H1 (cell line): ENCODE data around the gene RASGRF1. TPM values are rescaled to one million over a fixed set of nuclear protein-coding genes. Genes with fewer than 3 reads are reported as not detected.

Source experiments
- CTCF ChIA-PET: fragments of 300-600 bp; sonication (Branson Sonifier 250); formaldehyde crosslinking; loops from one replicate; lab custom pipeline; 2021; ENCODE audit not compliant: partially characterized antibody; lab: Charles Lee
- POLR2A ChIA-PET: fragments of 300-600 bp; sonication (Branson Sonifier 250); formaldehyde crosslinking; loops from one replicate; lab custom pipeline; 2021; ENCODE audit warnings: inconsistent platforms; ENCODE audit not compliant: partially characterized antibody; lab: Charles Lee
- DNase-seq, 2 experiments: peaks; one replicate each; pipeline versions ENCODE4 v3.0.0 to v3.0.0-alpha.2; 2010 to 2022; ENCODE audit warnings: low spot score in 2 of 2, low read depth in 1 of 2, mixed read lengths in 1 of 2
- FAIRE-seq: peaks from 2 replicates; lab custom pipeline; 2011; peaks lifted over from hg19 to GRCh38; lab: Jason Lieb, UNC
- H2AFZ ChIP-seq: 2 replicates; pipeline ENCODE4 v1.8.1; 2012; ENCODE audit warnings: low read length, inconsistent platforms
- H2AK5ac ChIP-seq: 2 replicates; pipeline ENCODE4 v1.6.1; 2013; ENCODE audit warnings: low read depth, low read length
- H2BK120ac ChIP-seq: replicated peaks from 2 replicates; pipeline ENCODE3; 2013; ENCODE audit warnings: low read depth, low read length, inconsistent platforms
- H2BK12ac ChIP-seq: 2 replicates; pipeline ENCODE4 v1.6.1; 2013; ENCODE audit warnings: low read depth, low read length
- H2BK15ac ChIP-seq: 2 replicates; pipeline ENCODE4 v1.6.1; 2013; ENCODE audit warnings: low read length
- H2BK20ac ChIP-seq: 2 replicates; pipeline ENCODE4 v1.6.1; 2013; ENCODE audit warnings: low read length
- H2BK5ac ChIP-seq: 2 replicates; pipeline ENCODE4 v1.6.1; 2013; ENCODE audit warnings: low read depth, low read length
- H3K14ac ChIP-seq: 2 replicates; pipeline ENCODE4 v1.6.1; 2013; ENCODE audit warnings: inconsistent platforms; ENCODE audit not compliant: insufficient read length
- H3K18ac ChIP-seq: 2 replicates; pipeline ENCODE4 v1.6.1; 2013; ENCODE audit warnings: low read length; ENCODE audit errors: extremely low read depth
- H3K23ac ChIP-seq: 2 replicates; pipeline ENCODE4 v1.6.1; 2013; ENCODE audit warnings: inconsistent platforms; ENCODE audit not compliant: insufficient read length
- H3K23me2 ChIP-seq: 2 replicates; pipeline ENCODE4 v1.6.1; 2013; ENCODE audit warnings: low read depth, low read length
- H3K27ac ChIP-seq: 2 replicates; pipeline ENCODE4 v1.6.1; 2011; ENCODE audit warnings: low read depth, low read length, inconsistent platforms
- H3K27me3 ChIP-seq, 4 experiments: replicated peaks in 1 of 4; 1 replicate in 1 of 4; 2 replicates in 3 of 4; pipeline versions ENCODE4 v1.6.1 to v1.8.1; 2011 to 2013; ENCODE audit warnings: low read length in 3 of 4, mild to moderate bottlenecking in 3 of 4, inconsistent platforms in 2 of 4, mixed read lengths in 2 of 4, moderate library complexity in 1 of 4; ENCODE audit not compliant: control insufficient read depth in 3 of 4, insufficient read depth in 3 of 4; ENCODE audit errors: extremely low read depth in 1 of 4
- H3K36me3 ChIP-seq, 4 experiments: 2 replicates each; pipeline versions ENCODE4 v1.6.1 to v1.8.1; 2011 to 2013; ENCODE audit warnings: mild to moderate bottlenecking in 4 of 4, low read length in 3 of 4, moderate library complexity in 2 of 4, control low read depth in 1 of 4, inconsistent platforms in 1 of 4; ENCODE audit not compliant: insufficient read depth in 4 of 4, control insufficient read depth in 2 of 4
- H3K4ac ChIP-seq: replicated peaks from 2 replicates; pipeline ENCODE3; 2013; ENCODE audit warnings: low read length, low read depth, mixed read lengths, inconsistent platforms; ENCODE audit not compliant: insufficient read length
- H3K4me1 ChIP-seq, 4 experiments: replicated peaks in 1 of 4; 1 replicate in 1 of 4; 2 replicates in 3 of 4; pipeline versions ENCODE4 v1.6.1 to v1.8.1; 2011 to 2013; ENCODE audit warnings: low read length in 3 of 4, inconsistent platforms in 2 of 4, mixed read lengths in 1 of 4; ENCODE audit not compliant: insufficient read depth in 4 of 4, control insufficient read depth in 3 of 4
- H3K4me2 ChIP-seq, 2 experiments: 2 replicates each; pipeline versions ENCODE4 v1.6.1 to v1.8.1; 2011 to 2013; ENCODE audit warnings: low read depth in 2 of 2, low read length in 2 of 2, control low read depth in 1 of 2, inconsistent platforms in 1 of 2, mild to moderate bottlenecking in 1 of 2; ENCODE audit not compliant: insufficient read depth in 1 of 2
- H3K4me3 ChIP-seq, 4 experiments: fragments of 200-600, 300-600 bp in 1 of 4; sonication (generic), shearing (Covaris generic), sonication (Bioruptor Twin) in 1 of 4; 2 replicates each; pipeline versions ENCODE4 v1.5.1 to v1.8.1; 2011 to 2016; ENCODE audit warnings: low read length in 4 of 4, low read depth in 3 of 4, control low read depth in 2 of 4, inconsistent platforms in 2 of 4, mild to moderate bottlenecking in 2 of 4, mixed read lengths in 1 of 4, moderate library complexity in 1 of 4; ENCODE audit not compliant: insufficient read depth in 2 of 4; ENCODE audit errors: extremely low read depth in 1 of 4
- H3K56ac ChIP-seq: replicated peaks from 2 replicates; pipeline ENCODE3; 2013; ENCODE audit warnings: low read depth, mild to moderate bottlenecking, mixed read lengths, low read length, inconsistent platforms; ENCODE audit not compliant: insufficient read length
- H3K79me1 ChIP-seq: 2 replicates; pipeline ENCODE4 v1.6.1; 2013; ENCODE audit warnings: low read depth, low read length, control low read depth
- H3K79me2 ChIP-seq, 2 experiments: 2 replicates each; pipeline versions ENCODE4 v1.6.1 to v1.8.1; 2012 to 2013; ENCODE audit warnings: low read length in 2 of 2, mild to moderate bottlenecking in 2 of 2, inconsistent platforms in 1 of 2; ENCODE audit not compliant: insufficient read depth in 2 of 2, control insufficient read depth in 1 of 2
- H3K9ac ChIP-seq, 4 experiments: replicated peaks in 1 of 4; 1 replicate in 1 of 4; 2 replicates in 3 of 4; pipeline versions ENCODE4 v1.6.1 to v1.8.1; 2011 to 2013; ENCODE audit warnings: low read depth in 3 of 4, low read length in 3 of 4, control low read depth in 2 of 4, mild to moderate bottlenecking in 2 of 4, moderate library complexity in 2 of 4, inconsistent platforms in 1 of 4; ENCODE audit errors: extremely low read depth in 1 of 4
- H3K9me3 ChIP-seq, 2 experiments: 2 replicates each; pipeline versions ENCODE4 v1.6.1 to v1.8.1; 2012 to 2013; ENCODE audit warnings: mild to moderate bottlenecking in 2 of 2, moderate library complexity in 2 of 2, control low read depth in 1 of 2, inconsistent platforms in 1 of 2, low read depth in 1 of 2, low read length in 1 of 2, mixed read lengths in 1 of 2; ENCODE audit not compliant: insufficient read depth in 2 of 2
- H4K20me1 ChIP-seq, 2 experiments: replicated peaks in 1 of 2; 2 replicates each; pipeline versions ENCODE3 to v1.8.1; 2011 to 2013; ENCODE audit warnings: inconsistent platforms in 2 of 2, low read length in 2 of 2, mild to moderate bottlenecking in 1 of 2; ENCODE audit not compliant: insufficient read depth in 2 of 2, control insufficient read depth in 1 of 2
- H4K5ac ChIP-seq: 2 replicates; pipeline ENCODE4 v1.6.1; 2013; ENCODE audit warnings: low read length, low read depth, mixed read lengths, inconsistent platforms; ENCODE audit not compliant: insufficient read length
- H4K8ac ChIP-seq: 2 replicates; pipeline ENCODE4 v1.8.0; 2013; ENCODE audit warnings: mild to moderate bottlenecking, moderate library complexity, low read length, inconsistent platforms; ENCODE audit not compliant: insufficient read depth; ENCODE audit errors: extremely low read depth
- H4K91ac ChIP-seq: replicated peaks from 2 replicates; pipeline ENCODE3; 2013; ENCODE audit warnings: low read length, mixed read lengths, inconsistent platforms; ENCODE audit not compliant: insufficient read length
- ATF3 ChIP-seq: IDR thresholded peaks from 2 replicates; pipeline ENCODE4 v1.6.1; 2011; ENCODE audit warnings: low read depth, mild to moderate bottlenecking, low read length; ENCODE audit not compliant: insufficient read depth
- CHD1 ChIP-seq: IDR thresholded peaks from 2 replicates; pipeline ENCODE4 v1.6.1; 2012; ENCODE audit warnings: low read depth, low read length, improper control_type of control experiment
- FOSL1 ChIP-seq: IDR thresholded peaks from 2 replicates; pipeline ENCODE4 v1.6.1; 2011; ENCODE audit warnings: mild to moderate bottlenecking, low read depth, low read length, moderate library complexity; ENCODE audit not compliant: insufficient read depth
- MAX ChIP-seq: IDR thresholded peaks from 2 replicates; pipeline ENCODE4 v1.6.1; 2012; ENCODE audit warnings: inconsistent platforms
- NRF1 ChIP-seq: IDR thresholded peaks from 2 replicates; pipeline ENCODE4 v1.6.1; 2011; ENCODE audit warnings: mild to moderate bottlenecking, low read depth, low read length, improper control_type of control experiment
- SAP30 ChIP-seq: fragments of 300-600 bp; sonication (generic); IDR thresholded peaks from 2 replicates; pipeline ENCODE4 v1.7.1; 2012; ENCODE audit warnings: low read length, moderate library complexity, mild to moderate bottlenecking, inconsistent platforms; ENCODE audit not compliant: insufficient read depth, insufficient replicate concordance
- SIN3A ChIP-seq, 2 experiments: IDR thresholded peaks in 1 of 2; conservative IDR thresholded peaks in 1 of 2; 2 replicates each; pipeline ENCODE4 v1.6.1; 2011 to 2012; ENCODE audit warnings: low read length in 2 of 2, improper control_type of control experiment in 1 of 2, low read depth in 1 of 2, mild to moderate bottlenecking in 1 of 2
- SIRT6 ChIP-seq: IDR thresholded peaks from one replicate; pipeline ENCODE4 v1.7.1; 2012; ENCODE audit warnings: low read length, inconsistent platforms
- SIX5 ChIP-seq: IDR thresholded peaks from 2 replicates; pipeline ENCODE4 v1.6.1; 2011; ENCODE audit warnings: mild to moderate bottlenecking, low read depth, low read length
- SUZ12 ChIP-seq: fragments of 200-600 bp; sonication (generic); IDR thresholded peaks from 2 replicates; pipeline ENCODE4 v1.6.1; 2012; ENCODE audit warnings: mild to moderate bottlenecking, inconsistent platforms, low read length, moderate library complexity, mixed read lengths
- TEAD4 ChIP-seq: IDR thresholded peaks from 2 replicates; pipeline ENCODE4 v1.6.1; 2012; ENCODE audit warnings: low read depth, low read length, inconsistent platforms, mixed read lengths
- YY1 ChIP-seq: IDR thresholded peaks from 2 replicates; pipeline ENCODE4 v1.6.1; 2011; ENCODE audit warnings: low read depth, mild to moderate bottlenecking, low read length
- WGBS, 2 experiments: shearing (Covaris generic) in 1 of 2; methylation state at CpG; one replicate each; pipeline versions ENCODE4 v1.1.6 to v1.1.7; 2013 to 2015; ENCODE audit warnings: low lambda C conversion rate in 2 of 2, mixed read lengths in 2 of 2, inconsistent platforms in 1 of 2, low coverage in 1 of 2, missing lambda C conversion rate in 1 of 2; ENCODE audit not compliant: insufficient replicate concordance in 2 of 2, insufficient coverage in 1 of 2, insufficient read length in 1 of 2; ENCODE audit errors: extremely low coverage in 1 of 2, missing lambda C conversion rate in 1 of 2; 5-methylcytosine and 5-hydroxymethylcytosine counted together
- polyA plus RNA-seq, 7 experiments: library from polyadenylated mRNA; depleted of rRNA in 3 of 7; stranded (reverse) in 5 of 7; unstranded in 2 of 7; fragments of >200 nt in 5 of 7; fragments of 200-250 nt in 2 of 7; gene quantifications; 1 replicate in 5 of 7; 2 replicates in 1 of 7; 4 replicates in 1 of 7; pipeline versions ENCODE4 v1.2.1 to v1.2.3, GENCODE V29; 2011 to 2013; ENCODE audit warnings: missing spikeins in 2 of 7, mixed read lengths in 2 of 7
- total RNA-seq: library from RNA; stranded (reverse); fragmentation: NEBNext Ultra II Directional; extraction: Animal tissue kit (Norgen Biotek cat#: 25700); gene quantifications from 2 replicates; pipeline ENCODE4 v1.2.1, GENCODE V29; 2021

Gene RASGRF1
- total and polyA plus RNA-seq, 2 of the 8 experiments (the other 6 are each of a cell fraction or from before 2014, with no cell fraction given), result 0.42 to 0.67 TPM

GRCh38 chr15:79115986-79116665, 25.5 kb upstream of the RASGRF1 start:
- FAIRE-seq, result no peak
- 93% methylated on average over 7 of the region's 7 CpGs; no CpG with 5 or more reads in 1 of the 2 experiments for WGBS, 2 experiments
- Histone ChIP-seq H3K27ac (no peak overlapping the region), H3K79me2 (no peaks in the 10 kb centered on the region), H3K36me3 (no peaks in the 10 kb centered on the region), H3K14ac (no peak overlapping the region), H3K23me2 (no peaks in the 10 kb centered on the region), H3K79me1 (no peaks in the 10 kb centered on the region), H3K18ac (no peak overlapping the region), H3K9me3 (peaks cover 0 to 2% of the 10 kb centered on the region in 2 experiments; a peak in 1 of 4 replicates), H4K5ac (no peak overlapping the region), H3K56ac (no peak overlapping the region), H3K4me2 (no peak overlapping the region), H2BK5ac (no peak overlapping the region), H4K91ac (no peak overlapping the region), H3K4me3 (no peak overlapping the region), H2AK5ac (no peak overlapping the region), H2BK20ac (no peak overlapping the region), H4K8ac (no peak overlapping the region), H3K4me1 (no peaks in the 10 kb centered on the region), H2AFZ (no peak overlapping the region), H4K20me1 (no peaks in the 10 kb centered on the region), H3K4ac (no peak overlapping the region), H3K27me3 (no peaks in the 10 kb centered on the region; a peak in 1 of 7 replicates), H2BK120ac (no peak overlapping the region), H2BK12ac (no peak overlapping the region), H3K9ac (no peak overlapping the region), H2BK15ac (no peak overlapping the region), H3K23ac (no peak overlapping the region)
- ChIA-PET POLR2A (no interaction called here), CTCF (interaction anchor here (0.7 to 5.2 kb wide), 13 partner anchors 10 to 109 kb away, joined by 3 to 21 read pairs (median 4); partner anchors contain the start of gene RASGRF1)
- TF ChIP-seq SIN3A (conservative IDR thresholded peaks at IDR 0.05 in 1 of 2, IDR thresholded peaks at IDR 0.05 in 1 of 2; ENCODE audit: low read depth in 1 of 2, low read length in 2 of 2), result no peak
- TF ChIP-seq SUZ12, result no peak
- no peak for TF ChIP-seq YY1
- TF ChIP-seq MAX, result no peak
- no peak for TF ChIP-seq SIX5
- no peak for TF ChIP-seq FOSL1
- TF ChIP-seq NRF1, result no peak
- TF ChIP-seq SIRT6, result no peak
- no peak for TF ChIP-seq ATF3
- TF ChIP-seq CHD1, result no peak
- no peak for TF ChIP-seq SAP30
- no peak for TF ChIP-seq TEAD4
- DNase-seq, result peak in 1 of 2 experiments; percentile 17
